Keratinocyte (primary cell): ENCODE measurements around the gene DNAJB13. TPM values are rescaled to one million over a fixed set of nuclear protein-coding genes. Genes with fewer than 3 reads are reported as not detected.

Experiments used
- DNase-seq: peaks from one replicate; pipeline ENCODE4 v3.0.0-alpha.2; 2011; ENCODE audit warnings: low read depth, missing footprints, low spot score
- FAIRE-seq: peaks from 2 replicates; lab custom pipeline; 2011; peaks lifted over from hg19 to GRCh38; lab: Jason Lieb, UNC
- H2AFZ ChIP-seq: 2 replicates; pipeline ENCODE4 v1.6.0; 2012; ENCODE audit warnings: low read length, control low read depth, inconsistent platforms; ENCODE audit not compliant: control insufficient read depth
- H3K27ac ChIP-seq: 2 replicates; pipeline ENCODE4 v1.5.1; 2011; ENCODE audit warnings: low read length; ENCODE audit not compliant: control insufficient read depth, insufficient read depth
- H3K27me3 ChIP-seq: 3 replicates; pipeline ENCODE4 v1.6.0; 2011; ENCODE audit warnings: low read length; ENCODE audit not compliant: control insufficient read depth, insufficient read depth; ENCODE audit errors: extremely low read depth
- H3K36me3 ChIP-seq, 2 experiments: 2 replicates in 1 of 2; 3 replicates in 1 of 2; pipeline ENCODE4 v1.5.1; 2011; ENCODE audit warnings: low read length in 2 of 2, mild to moderate bottlenecking in 1 of 2; ENCODE audit not compliant: control insufficient read depth in 2 of 2, insufficient read depth in 2 of 2; ENCODE audit errors: extremely low read depth in 1 of 2
- H3K4me1 ChIP-seq: 3 replicates; pipeline ENCODE4 v1.5.1; 2011; ENCODE audit warnings: low read length; ENCODE audit not compliant: control insufficient read depth, insufficient read depth; ENCODE audit errors: extremely low read depth
- H3K4me2 ChIP-seq: 3 replicates; pipeline ENCODE4 v1.6.0; 2011; ENCODE audit warnings: low read depth, low read length; ENCODE audit not compliant: control insufficient read depth, insufficient read depth; ENCODE audit errors: extremely low read depth
- H3K4me3 ChIP-seq, 3 experiments: fragments of 200-600 bp in 1 of 3; sonication (generic) in 1 of 3; 2 replicates in 2 of 3; 3 replicates in 1 of 3; pipeline ENCODE4 v1.5.1; 2011 to 2016; ENCODE audit warnings: low read length in 3 of 3, mild to moderate bottlenecking in 3 of 3, control low read depth in 2 of 3, inconsistent platforms in 1 of 3, low read depth in 1 of 3, mixed read lengths in 1 of 3, mixed run types in 1 of 3, moderate library complexity in 1 of 3; ENCODE audit not compliant: control insufficient read depth in 2 of 3, insufficient read depth in 2 of 3; ENCODE audit errors: extremely low read depth in 1 of 3
- H3K79me2 ChIP-seq: 2 replicates; pipeline ENCODE4 v1.6.0; 2012; ENCODE audit warnings: low read length; ENCODE audit not compliant: control insufficient read depth, insufficient read depth
- H3K9ac ChIP-seq: 3 replicates; pipeline ENCODE4 v1.6.0; 2011; ENCODE audit warnings: low read length; ENCODE audit not compliant: control insufficient read depth, insufficient read depth; ENCODE audit errors: extremely low read depth
- H3K9me1 ChIP-seq: 3 replicates; pipeline ENCODE4 v1.6.0; 2011; ENCODE audit warnings: low read length; ENCODE audit not compliant: control insufficient read depth, insufficient read depth; ENCODE audit errors: extremely low read depth
- H3K9me3 ChIP-seq: 2 replicates; pipeline ENCODE4 v1.5.1; 2012; ENCODE audit warnings: low read depth, low read length; ENCODE audit not compliant: control insufficient read depth
- H4K20me1 ChIP-seq: 3 replicates; pipeline ENCODE4 v1.6.0; 2011; ENCODE audit warnings: low read length; ENCODE audit not compliant: control insufficient read depth, insufficient read depth; ENCODE audit errors: extremely low read depth
- CTCF ChIP-seq, 3 experiments: IDR thresholded peaks in 1 of 3; conservative IDR thresholded peaks in 1 of 3; optimal IDR thresholded peaks in 1 of 3; 2 replicates in 2 of 3; 3 replicates in 1 of 3; pipeline versions ENCODE3 to v1.5.1; 2011; ENCODE audit warnings: low read length in 3 of 3, mild to moderate bottlenecking in 3 of 3, moderate library complexity in 2 of 3, control low read depth in 1 of 3, inconsistent platforms in 1 of 3; ENCODE audit not compliant: insufficient read depth in 2 of 3; ENCODE audit errors: extremely low read depth in 1 of 3
- EZH2 ChIP-seq: IDR thresholded peaks from one replicate; pipeline ENCODE4 v1.6.1; 2012; ENCODE audit warnings: inconsistent platforms, mild to moderate bottlenecking, low read length, moderate library complexity
- dilution Hi-C: fragments of 300-500 bp; cut with MboI; formaldehyde crosslinking; loops from one replicate; pipeline ENCODE4 v1.7.0; 2020; ENCODE audit warnings: low sequenced_read_pairs; ENCODE audit not compliant: extremely low pct_ligation_motif_present
- polyA plus RNA-seq, 5 experiments: library from polyadenylated mRNA; depleted of rRNA in 3 of 5; stranded (reverse) in 3 of 5; stranded (forward) in 1 of 5; unstranded in 1 of 5; fragments of >200 nt; gene quantifications; 1 replicate in 1 of 5; 2 replicates in 3 of 5; 3 replicates in 1 of 5; pipeline versions ENCODE4 v1.2.1 to v1.2.3, GENCODE V29; 2011 to 2012; ENCODE audit warnings: missing spikeins in 2 of 5, low read depth in 1 of 5, low replicate concordance in 1 of 5

DNAJB13 gene
- polyA plus RNA-seq, 1 donor (not counting 4 experiments of a cell fraction or from before 2014, with no cell fraction given) = 0.09 TPM

- TF ChIP-seq CTCF (optimal IDR thresholded peaks at IDR 0.05 in 1 of 3, IDR thresholded peaks at IDR 0.05 in 1 of 3, conservative IDR thresholded peaks at IDR 0.05 in 1 of 3; ENCODE audit: extremely low read depth in 1 of 3, insufficient read depth in 2 of 3, low read length in 3 of 3) (no peak), EZH2 (no peak)
- H3K27ac ChIP-seq = no peak overlapping the region
- no peaks in the 10 kb centered on the region for H3K27me3 ChIP-seq
- H2AFZ ChIP-seq = no peak overlapping the region
- no peak for DNase-seq
- H3K79me2 ChIP-seq = no peaks in the 10 kb centered on the region
- H3K4me3 ChIP-seq = no peak overlapping the region
- no peaks in the 10 kb centered on the region for H3K9me3 ChIP-seq
- H3K4me1 ChIP-seq = no peaks in the 10 kb centered on the region
- dilution Hi-C loops = no loop called here
- FAIRE-seq = no peak
- no peaks in the 10 kb centered on the region for H3K9me1 ChIP-seq
- peaks cover 8 to 22% of the 10 kb centered on the region in 2 experiments for H3K36me3 ChIP-seq
- H3K4me2 ChIP-seq = no peak overlapping the region
- no peak overlapping the region for H3K9ac ChIP-seq
- no peaks in the 10 kb centered on the region for H4K20me1 ChIP-seq
Observed at GRCh38 chr11:73916435-73916834, 34.4 kb upstream of the DNAJB13 start.

- DNase-seq (no peak), FAIRE-seq (no peak)
- Histone ChIP-seq H3K27me3 (no peaks in the 10 kb centered on the region), H4K20me1 (no peaks in the 10 kb centered on the region), H3K79me2 (no peaks in the 10 kb centered on the region), H3K27ac (no peak overlapping the region), H3K4me3 (no peak overlapping the region), H2AFZ (no peak overlapping the region), H3K9me3 (no peaks in the 10 kb centered on the region), H3K4me1 (no peaks in the 10 kb centered on the region), H3K4me2 (no peak overlapping the region), H3K36me3 (peaks cover 5 to 19% of the 10 kb centered on the region in 2 experiments), H3K9ac (no peak overlapping the region), H3K9me1 (no peaks in the 10 kb centered on the region)
- dilution Hi-C loops = no loop called here
- TF ChIP-seq EZH2 (no peak), CTCF (optimal IDR thresholded peaks at IDR 0.05 in 1 of 3, IDR thresholded peaks at IDR 0.05 in 1 of 3, conservative IDR thresholded peaks at IDR 0.05 in 1 of 3; ENCODE audit: extremely low read depth in 1 of 3, insufficient read depth in 2 of 3, low read length in 3 of 3) (no peak)
Observed at GRCh38 chr11:73921180-73921579, 29.6 kb upstream of the DNAJB13 start.
